ENCODE measurements around the gene NUDCD2. TPM values are rescaled to one million over a fixed set of nuclear protein-coding genes. Genes with fewer than 3 reads are reported as not detected.

Gene NUDCD2
- total and polyA plus RNA-seq, 3 donors from 2014 or later = 11.4 to 25.7 (median 12.9) TPM

- Histone ChIP-seq H3K9me3 (no peaks in the 10 kb centered on the region), H3K4me1 (no peaks in the 10 kb centered on the region), H3K27ac (no peak overlapping the region), H3K27me3 (no peaks in the 10 kb centered on the region), H3K36me3 (ENCODE audit: low read depth, missing control alignments) (no peaks in the 10 kb centered on the region), H3K4me3 (no peak overlapping the region)
- no peak for DNase-seq
- intact Hi-C loops (cut with DNase I; ENCODE audit: low total_unique reads) = no loop called here
- TF ChIP-seq POLR2A (IDR thresholded peaks at IDR 0.05) = no peak
- no peak for TF ChIP-seq CTCF (IDR thresholded peaks at IDR 0.05)
- 97 to 99% methylated on average over 2 of the region's 2 CpGs for WGBS, 2 donors
Measured at GRCh38 chr5:163478126-163478981, 18.5 kb upstream of the NUDCD2 start.

DNA sequence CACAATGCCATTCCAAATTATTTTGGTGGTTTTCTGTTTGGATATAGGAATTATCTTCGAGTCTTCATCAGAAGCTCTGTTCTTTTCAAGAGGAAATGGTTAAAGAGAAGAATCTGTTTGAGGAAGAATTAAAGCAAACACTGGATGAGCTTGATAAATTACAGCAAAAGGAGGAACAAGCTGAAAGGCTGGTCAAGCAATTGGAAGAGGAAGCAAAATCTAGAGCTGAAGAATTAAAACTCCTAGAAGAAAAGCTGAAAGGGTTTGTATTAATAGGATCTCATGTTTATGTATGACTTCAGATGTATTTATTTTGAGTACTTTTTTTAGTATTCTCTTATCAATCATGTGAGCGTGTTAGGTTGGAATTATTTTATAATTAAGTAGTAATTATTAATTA lies 15.5 kb upstream of the NUDCD2 start:
- H3K9me3 ChIP-seq = no peaks in the 10 kb centered on the region
- no peak overlapping the region for H3K4me3 ChIP-seq
- no peaks in the 10 kb centered on the region for H3K27me3 ChIP-seq
- TF ChIP-seq POLR2A (IDR thresholded peaks at IDR 0.05) (no peak), CTCF (IDR thresholded peaks at IDR 0.05) (no peak)
- intact Hi-C loops (cut with DNase I; ENCODE audit: low total_unique reads) = no loop called here
- H3K36me3 ChIP-seq (ENCODE audit: low read depth, missing control alignments) = no peaks in the 10 kb centered on the region
- no peak for DNase-seq
- H3K27ac ChIP-seq = no peak overlapping the region
- H3K4me1 ChIP-seq = no peaks in the 10 kb centered on the region
- WGBS, 2 donors = 94 to 95% methylated on average over 2 of the region's 2 CpGs

DNA sequence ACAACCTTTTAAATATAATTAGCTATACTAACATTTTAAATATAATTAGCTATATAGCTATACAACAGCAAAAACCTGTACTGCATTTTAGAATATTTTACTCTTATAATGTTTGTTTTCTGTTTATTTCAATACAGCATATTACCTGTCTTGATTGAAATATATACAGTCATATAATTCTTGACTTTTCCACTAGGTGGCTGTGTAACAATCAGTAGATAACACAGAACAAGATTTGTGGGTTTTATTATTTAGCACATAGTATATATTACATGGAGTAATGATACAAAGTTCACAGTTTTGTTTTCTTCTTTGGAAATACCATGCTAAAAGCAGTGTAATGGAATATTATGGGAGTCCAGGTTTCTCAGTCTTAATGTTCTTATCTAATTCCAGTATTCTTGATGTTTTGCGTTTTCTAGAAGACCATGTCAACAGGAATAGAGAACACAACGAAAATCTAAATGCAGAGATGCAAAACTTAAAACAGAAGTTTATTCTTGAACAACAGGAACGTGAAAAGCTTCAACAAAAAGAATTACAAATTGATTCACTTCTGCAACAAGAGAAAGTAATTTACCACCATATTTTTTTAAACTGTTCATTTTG lies 13.8 kb upstream of the NUDCD2 start:
- no peaks in the 10 kb centered on the region for H3K4me1 ChIP-seq
- DNase-seq = no peak
- intact Hi-C loops (cut with DNase I; ENCODE audit: low total_unique reads) = no loop called here
- peak in 2 of 3 experiments; percentile 4 to 56 for TF ChIP-seq CTCF (IDR thresholded peaks at IDR 0.05)
- TF ChIP-seq POLR2A (IDR thresholded peaks at IDR 0.05) = no peak
- no peak overlapping the region for H3K4me3 ChIP-seq
- H3K27me3 ChIP-seq = no peaks in the 10 kb centered on the region
- no peaks in the 10 kb centered on the region for H3K9me3 ChIP-seq
- H3K27ac ChIP-seq = no peak overlapping the region
- 78 to 85% methylated on average over 3 of the region's 3 CpGs for WGBS, 2 donors
- no peaks in the 10 kb centered on the region for H3K36me3 ChIP-seq (ENCODE audit: low read depth, missing control alignments)

DNA sequence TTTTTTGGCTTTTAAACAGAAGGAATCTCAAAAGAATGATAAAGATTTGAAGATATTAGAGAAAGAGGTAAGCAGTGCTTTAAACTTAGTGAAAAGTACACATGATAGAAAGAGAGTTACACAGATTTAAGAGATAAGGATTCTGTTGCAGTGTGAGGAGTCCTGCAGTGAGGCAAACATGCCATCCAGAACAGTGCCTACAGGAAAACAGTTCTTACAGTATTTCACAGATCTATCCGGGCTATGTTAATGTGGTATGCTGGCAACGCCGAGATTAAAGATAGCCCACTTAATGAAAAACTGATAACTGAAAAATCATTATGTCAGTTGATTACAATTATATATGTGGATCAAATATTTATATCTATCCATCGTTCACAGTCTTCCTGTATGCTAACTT lies 7.8 kb upstream of the NUDCD2 start:
- Histone ChIP-seq H3K4me3 (no peak overlapping the region), H3K4me1 (no peaks in the 10 kb centered on the region), H3K27me3 (no peaks in the 10 kb centered on the region), H3K9me3 (no peaks in the 10 kb centered on the region), H3K27ac (no peak overlapping the region), H3K36me3 (ENCODE audit: low read depth, missing control alignments) (no peaks in the 10 kb centered on the region)
- DNase-seq = no peak
- 82 to 91% methylated on average over 4 of the region's 4 CpGs for WGBS, 2 donors
- intact Hi-C loops (cut with DNase I; ENCODE audit: low total_unique reads) = no loop called here
- no peak for TF ChIP-seq POLR2A (IDR thresholded peaks at IDR 0.05)
- no peak for TF ChIP-seq CTCF (IDR thresholded peaks at IDR 0.05)
